H1 (cell line): Measurements from ENCODE around the gene RAB34. TPM values are rescaled to one million over a fixed set of nuclear protein-coding genes. Genes with fewer than 3 reads are reported as not detected.
A peak's percentile ranks its signal among the peaks of the same experiment; 100 is the strongest.

ENCODE experiments used
- BCL11A ChIP-seq, 2 experiments: IDR thresholded peaks; one replicate each; pipeline ENCODE4 v1.6.1; 2011; ENCODE audit warnings: low read depth in 2 of 2, low read length in 2 of 2, mild to moderate bottlenecking in 2 of 2
- CBX5 ChIP-seq: fragments of 300-800, 300-1000 bp; sonication (generic); IDR thresholded peaks from 2 replicates; pipeline ENCODE4 v1.7.1; 2016; ENCODE audit warnings: antibody characterized with exemption, low read length, low read depth
- CBX8 ChIP-seq: fragments of 300-800, 300-1000 bp; sonication (generic); IDR thresholded peaks from 2 replicates; pipeline ENCODE4 v1.7.1; 2016; ENCODE audit warnings: low read depth, low read length, borderline replicate concordance
- CREB1 ChIP-seq: IDR thresholded peaks from 2 replicates; pipeline ENCODE4 v1.6.1; 2012; ENCODE audit warnings: inconsistent platforms
- CTBP2 ChIP-seq: IDR thresholded peaks from 2 replicates; pipeline ENCODE4 v1.7.0; 2011; ENCODE audit warnings: borderline replicate concordance, mild to moderate bottlenecking, moderate library complexity, mixed read lengths, low read length; ENCODE audit not compliant: insufficient read depth, insufficient read length
- EGR1 ChIP-seq: IDR thresholded peaks from 2 replicates; pipeline ENCODE4 v1.6.1; 2011; ENCODE audit warnings: low read depth, low read length, borderline replicate concordance
- HDAC2 ChIP-seq, 2 experiments: fragments of 300-600 bp in 1 of 2; sonication (generic) in 1 of 2; IDR thresholded peaks; 2 replicates each; pipeline ENCODE4 v1.6.1; 2011 to 2012; ENCODE audit warnings: low read depth in 2 of 2, low read length in 2 of 2, mild to moderate bottlenecking in 2 of 2, moderate library complexity in 2 of 2, borderline replicate concordance in 1 of 2, inconsistent platforms in 1 of 2
- HDAC6 ChIP-seq: IDR thresholded peaks from one replicate; pipeline ENCODE4 v1.7.1; 2012; ENCODE audit warnings: low read depth, mild to moderate bottlenecking, inconsistent platforms, low read length, moderate library complexity
- JUND ChIP-seq: IDR thresholded peaks from 2 replicates; pipeline ENCODE4 v1.6.1; 2011; ENCODE audit warnings: mild to moderate bottlenecking, improper control_type of control experiment, low read length
- KDM1A ChIP-seq: fragments of 200-600, 300-600 bp; sonication (generic); IDR thresholded peaks from 2 replicates; pipeline ENCODE4 v1.7.1; 2016; ENCODE audit warnings: mild to moderate bottlenecking, low read length, borderline replicate concordance
- KDM4A ChIP-seq: IDR thresholded peaks from one replicate; pipeline ENCODE4 v1.7.1; 2012; ENCODE audit warnings: low read depth, mild to moderate bottlenecking, moderate library complexity, low read length, inconsistent platforms; ENCODE audit not compliant: severe bottlenecking
- MAFK ChIP-seq: IDR thresholded peaks from 2 replicates; pipeline ENCODE4 v1.6.1; 2012; ENCODE audit warnings: low read depth, mild to moderate bottlenecking, improper control_type of control experiment, low read length
- RAD21 ChIP-seq, 2 experiments: IDR thresholded peaks in 1 of 2; conservative IDR thresholded peaks in 1 of 2; 2 replicates each; pipeline ENCODE4 v1.6.1; 2011; ENCODE audit warnings: low read depth in 2 of 2, low read length in 2 of 2, improper control_type of control experiment in 1 of 2, inconsistent platforms in 1 of 2, mild to moderate bottlenecking in 1 of 2, moderate library complexity in 1 of 2
- RFX5 ChIP-seq: IDR thresholded peaks from 2 replicates; pipeline ENCODE4 v1.6.1; 2011; ENCODE audit warnings: low read depth, low read length, improper control_type of control experiment, borderline replicate concordance
- SAP30 ChIP-seq: fragments of 300-600 bp; sonication (generic); IDR thresholded peaks from 2 replicates; pipeline ENCODE4 v1.7.1; 2012; ENCODE audit warnings: low read length, moderate library complexity, mild to moderate bottlenecking, inconsistent platforms; ENCODE audit not compliant: insufficient read depth, insufficient replicate concordance
- SP1 ChIP-seq: IDR thresholded peaks from 2 replicates; pipeline ENCODE4 v1.6.1; 2011; ENCODE audit warnings: low read depth, low read length
- SP2 ChIP-seq: IDR thresholded peaks from 2 replicates; pipeline ENCODE4 v1.6.1; 2012; ENCODE audit warnings: mild to moderate bottlenecking, low read length, inconsistent platforms
- SUZ12 ChIP-seq: fragments of 200-600 bp; sonication (generic); IDR thresholded peaks from 2 replicates; pipeline ENCODE4 v1.6.1; 2012; ENCODE audit warnings: mild to moderate bottlenecking, inconsistent platforms, low read length, moderate library complexity, mixed read lengths
- TBP ChIP-seq: IDR thresholded peaks from 2 replicates; pipeline ENCODE4 v1.6.1; 2011; ENCODE audit warnings: low read depth, low read length, improper control_type of control experiment
- ZNF274 ChIP-seq: IDR thresholded peaks from 2 replicates; pipeline ENCODE4 v1.7.0; 2012; ENCODE audit warnings: low read length, borderline replicate concordance; ENCODE audit errors: extremely low read depth
- polyA plus RNA-seq, 7 experiments: library from polyadenylated mRNA; depleted of rRNA in 3 of 7; stranded (reverse) in 5 of 7; unstranded in 2 of 7; fragments of >200 nt in 5 of 7; fragments of 200-250 nt in 2 of 7; gene quantifications; 1 replicate in 5 of 7; 2 replicates in 1 of 7; 4 replicates in 1 of 7; pipeline versions ENCODE4 v1.2.1 to v1.2.3, GENCODE V29; 2011 to 2013; ENCODE audit warnings: missing spikeins in 2 of 7, mixed read lengths in 2 of 7
- total RNA-seq: library from RNA; stranded (reverse); fragmentation: NEBNext Ultra II Directional; extraction: Animal tissue kit (Norgen Biotek cat#: 25700); gene quantifications from 2 replicates; pipeline ENCODE4 v1.2.1, GENCODE V29; 2021
- TF ChIP-seq, protein P1 (sequence below): IDR thresholded peaks from 2 replicates; pipeline ENCODE4 v1.6.1; 2011; ENCODE audit warnings: low read length, improper control_type of control experiment
- TF ChIP-seq, protein P2 (sequence below): IDR thresholded peaks from 2 replicates; pipeline ENCODE4 v1.6.1; 2011; ENCODE audit warnings: low read depth, mild to moderate bottlenecking, low read length; ENCODE audit not compliant: insufficient read depth

The RAB34 gene
- total and polyA plus RNA-seq, 2 of the 8 experiments (the other 6 are each of a cell fraction or from before 2014, with no cell fraction given), result 237 to 305 TPM

DNA sequence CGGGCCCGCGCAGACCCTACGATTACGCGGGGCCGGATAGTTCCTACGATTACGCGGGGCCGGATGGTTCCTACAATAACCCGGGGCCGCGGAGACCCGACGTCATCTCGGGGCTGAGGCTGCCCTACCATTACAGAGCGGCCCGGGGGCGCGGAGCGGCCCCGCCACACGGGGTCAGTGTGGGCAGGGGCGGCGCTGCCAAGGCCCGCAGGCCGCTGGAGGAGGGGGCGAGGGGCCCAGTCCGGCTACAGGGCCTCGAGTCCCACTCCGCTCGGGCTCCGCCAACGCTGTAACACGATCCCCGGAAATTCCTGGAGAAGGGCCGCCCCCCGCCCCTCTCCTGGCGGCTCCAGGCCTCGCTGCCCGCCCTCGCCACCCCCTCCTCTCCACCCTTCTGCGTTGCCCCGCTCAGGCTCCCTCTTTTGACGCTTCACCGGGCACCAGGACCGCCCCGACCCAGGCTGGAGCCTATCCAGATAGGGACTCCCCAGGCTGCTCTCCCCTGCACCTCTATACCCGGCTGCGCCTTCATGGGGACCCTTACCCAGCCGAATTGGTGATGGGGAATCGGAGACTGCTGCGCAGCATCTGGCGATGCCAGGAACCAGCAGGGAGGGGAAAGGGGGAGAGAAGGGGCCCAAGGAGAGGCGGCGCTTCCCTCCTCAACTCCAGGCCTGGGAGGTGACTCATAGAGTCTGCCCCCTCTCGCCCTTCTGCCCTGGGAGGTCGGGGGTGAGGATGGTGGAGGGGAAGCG is at the start of gene RAB34 (continued):
- TF ChIP-seq, protein P1, sequence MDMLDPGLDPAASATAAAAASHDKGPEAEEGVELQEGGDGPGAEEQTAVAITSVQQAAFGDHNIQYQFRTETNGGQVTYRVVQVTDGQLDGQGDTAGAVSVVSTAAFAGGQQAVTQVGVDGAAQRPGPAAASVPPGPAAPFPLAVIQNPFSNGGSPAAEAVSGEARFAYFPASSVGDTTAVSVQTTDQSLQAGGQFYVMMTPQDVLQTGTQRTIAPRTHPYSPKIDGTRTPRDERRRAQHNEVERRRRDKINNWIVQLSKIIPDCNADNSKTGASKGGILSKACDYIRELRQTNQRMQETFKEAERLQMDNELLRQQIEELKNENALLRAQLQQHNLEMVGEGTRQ, result no peak
- TF ChIP-seq, protein P2, sequence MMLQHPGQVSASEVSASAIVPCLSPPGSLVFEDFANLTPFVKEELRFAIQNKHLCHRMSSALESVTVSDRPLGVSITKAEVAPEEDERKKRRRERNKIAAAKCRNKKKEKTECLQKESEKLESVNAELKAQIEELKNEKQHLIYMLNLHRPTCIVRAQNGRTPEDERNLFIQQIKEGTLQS, result 0 out of 2 replicates have a peak, but pooled peaks have one; percentile 3
- no peak for TF ChIP-seq CBX8
- TF ChIP-seq SP2, result no peak
- no peak for TF ChIP-seq SAP30
- no peak for TF ChIP-seq ZNF274
- TF ChIP-seq JUND, result peak; percentile 90
- no peak for TF ChIP-seq SUZ12
- peak; percentile 22 to 77; a peak in 2 of 4 replicates for TF ChIP-seq HDAC2 (IDR thresholded peaks at IDR 0.05; ENCODE audit: borderline replicate concordance in 1 of 2, low read depth in 2 of 2, low read length in 2 of 2)
- TF ChIP-seq CTBP2, result no peak
- TF ChIP-seq CREB1, result peak; percentile 62; the same call in 1 of the 2 replicates
- TF ChIP-seq SP1, result peak; percentile 57; the same call in 1 of the 2 replicates
- no peak for TF ChIP-seq KDM4A
- TF ChIP-seq CBX5, result no peak
- TF ChIP-seq EGR1, result peak; percentile 83; the same call in 1 of the 2 replicates
- TF ChIP-seq RAD21 (IDR thresholded peaks at IDR 0.05 in 1 of 2, conservative IDR thresholded peaks at IDR 0.05 in 1 of 2; ENCODE audit: low read depth in 2 of 2, low read length in 2 of 2), result peak in 1 of 2 experiments; percentile 12; a peak in 1 of 4 replicates
- TF ChIP-seq HDAC6, result no peak
- TF ChIP-seq MAFK, result no peak
- TF ChIP-seq KDM1A, result no peak
- TF ChIP-seq TBP, result peak; percentile 49
- no peak for TF ChIP-seq BCL11A (IDR thresholded peaks at IDR 0.05; ENCODE audit: low read depth in 2 of 2, low read length in 2 of 2)
- TF ChIP-seq RFX5, result no peak
